ENCODE results near the gene ZNRF2.

Gene ZNRF2

DNA sequence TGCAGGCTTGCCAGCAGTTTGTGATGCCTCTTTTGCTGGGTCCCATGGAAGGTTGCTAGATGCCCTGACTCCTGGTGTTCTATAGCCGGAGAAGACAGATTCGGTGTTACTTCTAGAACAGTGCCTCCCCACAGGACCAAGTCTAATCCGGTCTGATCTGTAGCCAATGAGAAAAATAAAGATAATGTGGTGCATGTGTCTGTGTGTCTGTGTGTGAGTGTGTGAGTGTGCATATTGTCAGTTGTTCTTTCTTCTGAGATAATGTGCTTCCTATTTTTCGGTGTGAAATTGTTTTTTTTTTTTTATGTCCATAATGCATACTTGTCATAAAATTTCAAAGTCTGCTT lies 29.7 kb upstream of the ZNRF2 start:
- DNase-seq: no peak
- no peak overlapping the region for H3K4me3 ChIP-seq (ENCODE audit: low read depth, low read length)
- TF ChIP-seq, protein P1, sequence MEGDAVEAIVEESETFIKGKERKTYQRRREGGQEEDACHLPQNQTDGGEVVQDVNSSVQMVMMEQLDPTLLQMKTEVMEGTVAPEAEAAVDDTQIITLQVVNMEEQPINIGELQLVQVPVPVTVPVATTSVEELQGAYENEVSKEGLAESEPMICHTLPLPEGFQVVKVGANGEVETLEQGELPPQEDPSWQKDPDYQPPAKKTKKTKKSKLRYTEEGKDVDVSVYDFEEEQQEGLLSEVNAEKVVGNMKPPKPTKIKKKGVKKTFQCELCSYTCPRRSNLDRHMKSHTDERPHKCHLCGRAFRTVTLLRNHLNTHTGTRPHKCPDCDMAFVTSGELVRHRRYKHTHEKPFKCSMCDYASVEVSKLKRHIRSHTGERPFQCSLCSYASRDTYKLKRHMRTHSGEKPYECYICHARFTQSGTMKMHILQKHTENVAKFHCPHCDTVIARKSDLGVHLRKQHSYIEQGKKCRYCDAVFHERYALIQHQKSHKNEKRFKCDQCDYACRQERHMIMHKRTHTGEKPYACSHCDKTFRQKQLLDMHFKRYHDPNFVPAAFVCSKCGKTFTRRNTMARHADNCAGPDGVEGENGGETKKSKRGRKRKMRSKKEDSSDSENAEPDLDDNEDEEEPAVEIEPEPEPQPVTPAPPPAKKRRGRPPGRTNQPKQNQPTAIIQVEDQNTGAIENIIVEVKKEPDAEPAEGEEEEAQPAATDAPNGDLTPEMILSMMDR (IDR thresholded peaks at IDR 0.05; ENCODE audit: low read depth, low read length): no peak
- no peaks in the 10 kb centered on the region for H3K9me3 ChIP-seq (ENCODE audit: severe bottlenecking)
- no peak overlapping the region for H3K27ac ChIP-seq
- no peaks in the 10 kb centered on the region for H3K36me3 ChIP-seq
- H3K27me3 ChIP-seq (ENCODE audit: insufficient read depth, low read depth, severe bottlenecking): no peaks in the 10 kb centered on the region

DNA sequence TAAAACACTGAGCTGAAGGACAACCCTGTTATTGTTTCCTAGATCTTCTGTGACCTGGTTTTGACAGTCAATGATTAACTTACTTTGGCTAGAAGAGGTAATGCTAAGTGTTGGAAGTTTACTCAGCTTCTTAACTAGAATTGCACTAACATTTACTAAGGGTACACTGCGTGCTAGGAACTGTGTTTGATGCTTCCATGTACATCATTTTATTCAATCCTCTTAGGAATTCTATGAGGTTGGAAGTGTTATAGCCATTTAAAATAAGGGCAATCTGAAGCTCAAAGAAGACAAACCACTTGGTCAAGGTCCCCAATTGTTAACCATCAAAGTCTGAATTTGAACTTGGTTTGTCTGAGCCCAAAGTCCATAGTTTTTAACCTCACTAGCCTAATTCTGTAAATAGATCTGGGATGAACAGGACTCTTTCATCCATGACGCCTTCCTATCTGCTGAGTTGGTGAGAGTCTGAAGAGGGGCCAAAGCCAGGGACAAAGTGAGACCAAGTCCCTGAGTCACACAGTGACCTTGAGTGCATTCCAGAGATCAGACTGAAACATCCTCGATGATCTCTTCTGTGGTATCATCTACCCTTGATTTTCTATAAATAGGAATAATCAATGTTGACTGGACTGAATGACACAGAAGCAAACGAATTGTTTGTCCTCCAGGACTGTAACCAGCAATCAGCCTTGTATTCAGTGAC lies 29.2 kb upstream of the ZNRF2 start:
- no peak overlapping the region for H3K27ac ChIP-seq
- no peaks in the 10 kb centered on the region for H3K9me3 ChIP-seq (ENCODE audit: severe bottlenecking)
- no peaks in the 10 kb centered on the region for H3K36me3 ChIP-seq
- DNase-seq: no peak
- H3K4me3 ChIP-seq (ENCODE audit: low read depth, low read length): no peak overlapping the region
- H3K27me3 ChIP-seq (ENCODE audit: insufficient read depth, low read depth, severe bottlenecking): no peaks in the 10 kb centered on the region
- TF ChIP-seq, protein P1 (IDR thresholded peaks at IDR 0.05; ENCODE audit: low read depth, low read length): no peak

DNA sequence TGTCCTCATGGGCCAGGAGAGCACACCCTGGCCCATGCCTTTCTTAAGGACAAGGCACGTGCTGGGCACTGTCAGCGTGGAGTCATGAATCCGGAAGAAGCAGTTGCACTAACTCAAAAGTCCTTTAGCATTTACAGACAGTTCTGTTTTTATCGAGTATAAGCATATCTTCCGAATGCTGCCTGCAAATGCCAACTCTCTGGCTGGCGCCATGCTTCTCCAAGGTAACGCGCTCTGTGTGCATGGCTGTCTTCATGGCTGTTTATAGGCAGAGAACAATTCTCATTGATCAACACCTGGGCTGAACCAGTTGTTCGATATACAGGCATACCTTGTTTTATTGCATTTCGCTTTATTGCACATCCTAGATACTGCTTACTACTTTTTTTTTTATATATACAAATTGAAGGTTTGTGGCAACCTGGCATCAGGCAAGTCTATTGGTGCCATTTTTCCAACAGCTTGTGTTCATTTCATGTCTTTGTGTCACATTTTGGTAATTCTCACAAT lies 28.0 kb upstream of the ZNRF2 start:
- Histone ChIP-seq H3K27me3 (ENCODE audit: insufficient read depth, low read depth, severe bottlenecking) (no peaks in the 10 kb centered on the region), H3K27ac (no peak overlapping the region), H3K36me3 (no peaks in the 10 kb centered on the region), H3K4me3 (ENCODE audit: low read depth, low read length) (no peak overlapping the region), H3K9me3 (ENCODE audit: severe bottlenecking) (no peaks in the 10 kb centered on the region)
- TF ChIP-seq, protein P1 (IDR thresholded peaks at IDR 0.05; ENCODE audit: low read depth, low read length): no peak
- no peak for DNase-seq

DNA sequence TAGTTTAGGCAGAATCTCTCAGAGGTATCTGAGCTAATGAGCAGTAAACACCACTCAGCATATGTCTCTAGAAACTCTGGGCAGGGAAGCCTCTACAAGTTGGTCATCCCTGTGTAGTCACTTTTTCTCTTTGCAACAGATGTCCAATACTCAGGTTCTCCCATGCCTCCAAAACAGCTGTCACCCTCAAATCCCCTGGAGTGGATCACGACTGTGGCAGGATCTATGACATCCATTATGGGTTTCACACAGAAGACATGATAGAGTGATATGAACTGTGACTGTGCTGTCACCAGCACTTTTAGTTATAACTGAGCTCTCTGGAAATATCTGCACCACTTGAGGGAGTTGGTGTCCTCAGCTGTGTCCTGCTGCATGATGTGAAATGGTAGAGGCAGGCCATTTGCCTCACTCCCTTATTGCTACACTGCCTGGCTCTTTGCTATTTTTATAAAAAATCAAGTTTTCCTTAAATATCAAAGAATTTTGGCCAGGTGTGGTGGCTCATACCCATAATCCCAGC lies 24.1 kb upstream of the ZNRF2 start:
- no peaks in the 10 kb centered on the region for H3K9me3 ChIP-seq (ENCODE audit: severe bottlenecking)
- H3K36me3 ChIP-seq: no peaks in the 10 kb centered on the region
- H3K27me3 ChIP-seq (ENCODE audit: insufficient read depth, low read depth, severe bottlenecking): no peaks in the 10 kb centered on the region
- peak; percentile 26 for DNase-seq
- H3K4me3 ChIP-seq (ENCODE audit: low read depth, low read length): no peak overlapping the region
- no peak overlapping the region for H3K27ac ChIP-seq
- TF ChIP-seq, protein P1 (IDR thresholded peaks at IDR 0.05; ENCODE audit: low read depth, low read length): no peak

DNA sequence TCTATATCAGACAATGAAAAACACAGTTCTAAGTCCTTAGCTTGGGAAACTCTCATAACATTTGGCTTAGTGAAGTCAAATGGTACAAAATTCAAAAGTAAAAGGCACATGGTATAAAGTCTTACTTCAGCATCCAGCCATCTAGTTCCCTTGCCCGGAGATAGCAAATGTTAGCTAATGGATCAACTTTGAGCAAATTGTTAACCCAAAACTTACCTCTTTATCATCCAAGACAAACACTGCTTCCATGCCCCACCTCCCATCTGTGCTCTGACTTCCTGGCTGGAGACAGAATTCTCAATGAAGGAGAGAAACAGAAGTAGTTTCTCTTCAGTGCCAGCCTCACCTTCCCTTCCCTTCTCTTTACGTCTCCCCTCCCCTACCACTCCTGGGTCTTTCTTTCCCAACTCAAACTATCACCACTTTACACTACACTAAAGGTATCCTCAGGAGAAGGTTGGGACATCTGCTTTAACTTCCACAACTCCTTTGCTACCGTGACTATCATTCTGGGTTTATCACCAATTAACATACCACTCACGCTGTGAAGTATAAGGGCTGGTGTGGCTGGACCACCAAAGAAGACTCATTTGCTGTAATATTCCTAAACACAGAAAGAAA lies 21.2 kb upstream of the ZNRF2 start:
- Histone ChIP-seq H3K27ac (no peak overlapping the region), H3K4me3 (ENCODE audit: low read depth, low read length) (no peak overlapping the region), H3K27me3 (ENCODE audit: insufficient read depth, low read depth, severe bottlenecking) (no peaks in the 10 kb centered on the region), H3K36me3 (no peaks in the 10 kb centered on the region), H3K9me3 (ENCODE audit: severe bottlenecking) (no peaks in the 10 kb centered on the region)
- TF ChIP-seq, protein P1 (IDR thresholded peaks at IDR 0.05; ENCODE audit: low read depth, low read length): no peak
- DNase-seq: no peak

Measured in WERI-Rb-1 (cell line).